ENCODE measurements around the gene NEK7. TPM values are rescaled to one million over a fixed set of nuclear protein-coding genes. Genes with fewer than 3 reads are reported as not detected.
"Not testable (repeated sequence)": the region's sequence is repeated elsewhere in the genome, so short reads cannot be mapped to it uniquely, and the experiment has no call there.

The NEK7 gene
- total RNA-seq, 1 experiment from 2014 or later, result 46.1 TPM

GRCh38 chr1:198290089-198290683 lies 133.4 kb downstream of the NEK7 start:
- DNase-seq (ENCODE audit: low read depth), result no peak

- DNase-seq (ENCODE audit: low read depth), result no peak
Observed at GRCh38 chr1:198291036-198291435, 134.2 kb downstream of the NEK7 start.

GRCh38 chr1:198291924-198292323 lies 135.1 kb downstream of the NEK7 start:
- no peak for DNase-seq (ENCODE audit: low read depth)

- no peak for DNase-seq (ENCODE audit: low read depth)
Observed at GRCh38 chr1:198295225-198295624, 138.4 kb downstream of the NEK7 start.

GRCh38 chr1:198295971-198296370 lies 139.2 kb downstream of the NEK7 start:
- DNase-seq (ENCODE audit: low read depth), result no peak

GRCh38 chr1:198297281-198297680 lies 140.5 kb downstream of the NEK7 start:
- no peak for DNase-seq (ENCODE audit: low read depth)

GRCh38 chr1:198298640-198299039 lies 141.8 kb downstream of the NEK7 start:
- DNase-seq (ENCODE audit: low read depth), result no peak

- DNase-seq (ENCODE audit: low read depth), result no peak
Observed at GRCh38 chr1:198300451-198300850, 143.7 kb downstream of the NEK7 start.

GRCh38 chr1:198304431-198304830 lies 147.6 kb downstream of the NEK7 start:
- no peak for DNase-seq (ENCODE audit: low read depth)

- DNase-seq (ENCODE audit: low read depth), result not testable (repeated sequence)
Observed at GRCh38 chr1:198314817-198315216, 158.0 kb downstream of the NEK7 start.

- DNase-seq (ENCODE audit: low read depth), result not testable (repeated sequence)
Observed at GRCh38 chr1:198315331-198315730, 158.5 kb downstream of the NEK7 start.

- no peak for DNase-seq (ENCODE audit: low read depth)
Observed at GRCh38 chr1:198316546-198317100, 159.8 kb downstream of the NEK7 start.

- no peak for DNase-seq (ENCODE audit: low read depth)
Observed at GRCh38 chr1:198318085-198318484, 161.3 kb downstream of the NEK7 start.

- DNase-seq (ENCODE audit: low read depth), result no peak
Observed at GRCh38 chr1:198320759-198321158, 164.0 kb downstream of the NEK7 start.

GRCh38 chr1:198326232-198326631 lies 169.4 kb downstream of the NEK7 start:
- no peak for DNase-seq (ENCODE audit: low read depth)

- no peak for DNase-seq (ENCODE audit: low read depth)
Observed at GRCh38 chr1:198326915-198327314, 170.1 kb downstream of the NEK7 start.

- DNase-seq (ENCODE audit: low read depth), result no peak
Observed at GRCh38 chr1:198328458-198329032, 171.7 kb downstream of the NEK7 start.

GRCh38 chr1:198330982-198331615 lies 174.3 kb downstream of the NEK7 start:
- DNase-seq (ENCODE audit: low read depth), result no peak

- peak; percentile 6 for DNase-seq (ENCODE audit: low read depth)
Observed at GRCh38 chr1:198333744-198334143, 176.9 kb downstream of the NEK7 start.

- no peak for DNase-seq (ENCODE audit: low read depth)
Observed at GRCh38 chr1:198335663-198336062, 178.9 kb downstream of the NEK7 start.

- DNase-seq (ENCODE audit: low read depth), result no peak
Observed at GRCh38 chr1:198337886-198338285, 181.1 kb downstream of the NEK7 start.

- DNase-seq (ENCODE audit: low read depth), result no peak
Observed at GRCh38 chr1:198340139-198340538, 183.3 kb downstream of the NEK7 start.

GRCh38 chr1:198346178-198346577 lies 189.4 kb downstream of the NEK7 start:
- DNase-seq (ENCODE audit: low read depth), result no peak

Measured in Daoy (cell line).